ENCODE results near the gene DECR2.
"Not testable (repeated sequence)": the region's sequence is repeated elsewhere in the genome, so short reads cannot be mapped to it uniquely, and the experiment has no call there.

Gene DECR2

DNA sequence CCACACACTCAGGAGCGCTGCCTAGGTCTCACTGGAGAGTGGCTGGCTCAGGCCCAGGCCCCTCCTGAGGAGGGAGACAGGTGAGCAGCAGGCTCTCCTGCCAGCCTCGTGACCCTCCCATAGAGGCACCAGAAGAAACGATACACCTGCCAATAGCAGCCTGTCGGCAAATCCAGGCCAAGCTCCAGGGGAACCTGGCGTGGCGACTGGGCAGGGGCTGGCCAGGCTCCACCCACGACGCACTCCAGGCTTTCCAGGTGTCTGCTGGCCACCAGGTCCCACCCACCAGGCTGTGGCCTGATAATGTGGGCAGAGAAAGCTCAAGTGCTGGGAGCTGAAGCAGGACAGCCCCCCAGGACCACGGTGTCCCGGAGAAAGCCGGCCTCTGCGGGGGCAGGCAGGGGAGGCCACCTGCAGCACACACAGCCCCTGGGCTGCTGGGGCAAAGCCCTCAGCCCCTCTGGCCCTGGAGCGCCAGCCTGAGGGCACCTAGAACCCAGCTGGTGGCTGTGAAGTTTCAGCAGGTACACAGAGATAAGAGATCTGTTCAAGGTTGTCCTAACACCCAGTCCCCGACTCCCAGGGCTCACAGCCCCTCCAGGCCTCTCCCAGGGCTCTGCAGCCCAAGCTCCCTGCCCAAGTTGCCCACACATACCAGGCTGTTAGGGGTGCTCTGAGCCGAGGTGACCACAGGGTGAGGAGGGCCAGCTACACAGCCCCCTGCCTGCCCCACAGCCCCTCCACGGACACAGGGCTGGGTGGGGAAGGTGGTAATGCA lies 22.3 kb upstream of the DECR2 start:
- no peak for DNase-seq (ENCODE audit: low spot score)

DNA sequence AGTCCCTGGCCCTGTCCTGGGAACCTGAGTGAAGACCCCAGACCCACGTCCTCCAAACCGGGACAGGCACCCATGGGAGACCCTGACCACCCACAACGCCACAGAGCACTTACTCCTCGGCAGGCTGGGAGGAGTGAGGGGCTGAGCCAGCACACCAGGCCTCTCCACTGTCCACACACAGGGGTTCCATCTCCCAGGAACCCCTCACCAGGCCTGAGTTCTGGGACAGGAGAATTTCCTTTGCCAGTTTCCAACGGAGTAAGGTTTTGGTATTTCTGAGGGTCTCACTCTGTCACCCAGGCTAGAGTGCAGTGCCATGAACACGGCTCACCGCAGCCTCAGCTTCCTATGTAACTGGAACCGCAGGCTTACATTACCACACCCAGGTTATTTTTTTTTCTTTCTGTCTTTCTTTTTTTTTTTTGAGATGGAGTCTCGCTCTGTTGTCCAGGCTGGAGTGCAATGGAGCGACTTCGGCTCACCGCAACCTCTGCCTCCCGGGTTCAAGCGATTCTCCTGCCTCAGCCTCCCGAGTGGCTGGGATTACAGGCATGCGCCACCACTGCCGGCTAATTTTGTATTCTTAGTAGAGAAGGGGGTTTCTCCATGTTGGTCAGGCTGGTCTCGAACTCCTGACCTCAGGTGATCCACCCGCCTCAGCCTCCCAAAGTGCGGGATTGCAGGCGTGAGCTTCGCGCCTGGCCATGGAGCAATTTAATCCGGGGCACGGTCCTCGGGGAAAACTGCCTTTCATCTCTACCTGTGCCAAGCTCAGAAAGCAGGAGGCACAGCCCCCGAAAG lies 21.5 kb upstream of the DECR2 start:
- no peak for DNase-seq (ENCODE audit: low spot score)

DNA sequence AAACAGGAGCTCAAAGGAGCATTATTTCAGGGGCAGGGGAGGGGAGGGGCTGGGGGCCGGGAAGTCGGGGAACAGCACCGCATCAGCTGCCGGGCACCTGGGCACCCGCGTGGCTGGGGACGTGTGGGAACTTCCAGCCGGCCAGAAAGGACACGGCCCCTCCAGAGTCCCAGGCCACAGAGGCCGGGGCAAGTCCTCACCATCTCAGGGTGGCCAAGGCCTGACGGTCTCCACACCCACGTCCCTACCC lies 21.0 kb upstream of the DECR2 start:
- no peak for DNase-seq (ENCODE audit: low spot score)

DNA sequence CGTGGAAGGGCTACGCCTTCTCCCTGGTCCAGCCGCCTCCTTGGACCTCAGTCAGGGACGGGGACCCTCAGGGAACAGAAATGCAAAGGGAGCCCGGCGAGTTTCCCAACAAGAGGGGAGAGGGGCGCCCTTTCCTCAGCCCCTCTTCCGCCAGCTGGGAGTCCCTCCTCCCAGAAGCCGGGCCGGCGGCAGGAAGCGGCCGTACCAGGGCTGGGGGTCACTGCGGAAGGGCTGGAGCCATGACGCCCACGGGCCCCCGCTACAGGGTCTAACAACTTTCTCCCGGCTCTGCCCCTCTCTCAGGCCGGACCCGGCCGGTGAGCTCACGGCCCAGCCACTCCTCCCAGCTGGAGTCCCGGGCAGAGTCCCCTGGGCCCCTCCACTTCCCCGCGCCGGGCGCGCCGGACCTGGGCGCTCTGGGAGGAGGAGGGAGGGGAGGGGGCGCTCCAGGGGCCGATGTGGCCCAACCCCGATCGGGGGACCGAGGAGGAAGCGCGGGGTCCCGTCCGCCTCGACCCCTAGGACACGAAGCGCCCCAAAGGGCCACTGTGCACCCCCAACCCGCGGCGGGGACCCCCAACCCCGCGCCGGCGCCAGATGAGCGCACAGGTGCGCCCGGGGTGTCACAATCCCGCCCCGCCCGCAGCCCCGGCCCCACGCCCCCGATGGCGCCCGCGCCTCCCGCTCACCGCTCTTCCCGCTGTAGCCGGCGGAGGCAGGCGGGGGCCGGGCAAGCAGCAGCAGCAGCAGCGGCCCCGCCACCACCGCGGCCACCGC lies 20.5 kb upstream of the DECR2 start:
- no peak for DNase-seq (ENCODE audit: low spot score)

DNA sequence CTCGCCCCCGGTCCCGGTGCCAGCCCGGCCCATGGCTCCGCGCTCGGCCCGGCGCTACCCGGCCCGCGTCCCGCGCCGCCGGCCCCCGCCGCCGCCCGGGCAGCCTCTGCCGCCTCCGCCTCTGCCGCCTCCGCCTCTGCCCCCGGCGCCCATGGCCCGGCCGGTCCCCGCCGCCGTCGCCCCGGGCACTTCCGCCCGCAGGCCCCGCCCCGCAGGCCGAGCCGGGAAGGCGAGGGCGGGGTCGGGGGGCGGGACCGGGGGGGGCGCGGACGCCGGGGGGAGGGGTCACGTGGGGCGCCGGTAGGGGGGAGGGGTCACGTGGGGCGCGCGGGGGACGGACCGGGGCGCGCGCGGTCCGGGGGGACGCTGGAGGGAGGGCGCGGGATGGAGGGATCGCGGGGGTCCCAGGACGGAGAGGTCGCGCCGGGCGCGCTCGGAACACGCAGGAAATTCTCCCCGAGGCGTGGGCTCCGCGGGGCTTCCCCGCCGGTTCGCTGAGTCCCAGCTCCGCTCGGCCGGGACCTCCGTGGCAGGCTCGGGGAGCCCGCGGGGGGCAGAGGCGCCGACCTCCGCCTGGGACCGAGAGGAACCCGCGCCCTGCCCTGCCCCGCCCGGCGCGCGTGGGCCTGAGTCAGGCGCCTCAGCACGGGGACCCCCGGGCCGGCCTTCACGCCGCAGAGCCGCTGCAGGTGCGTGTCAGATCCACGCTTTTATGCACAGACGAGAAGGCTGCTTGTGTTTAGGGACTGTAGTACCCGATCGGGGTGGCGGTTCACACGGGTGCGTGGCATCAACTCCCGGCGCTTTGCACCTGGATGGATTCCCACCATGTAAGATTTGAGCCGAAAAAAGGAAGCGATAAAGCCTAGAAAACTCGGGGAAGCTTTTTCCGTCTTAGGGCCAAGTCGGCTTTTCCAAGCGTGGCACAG lies 19.6 kb upstream of the DECR2 start, which contains the start of gene PGAP6:
TSS of gene PGAP6 (minus strand) at position 190 of the 929 bp plus-strand sequence. CDS start at position 33, 157 bp downstream.
- DNase-seq (ENCODE audit: low spot score), result peak; percentile 60

DNA sequence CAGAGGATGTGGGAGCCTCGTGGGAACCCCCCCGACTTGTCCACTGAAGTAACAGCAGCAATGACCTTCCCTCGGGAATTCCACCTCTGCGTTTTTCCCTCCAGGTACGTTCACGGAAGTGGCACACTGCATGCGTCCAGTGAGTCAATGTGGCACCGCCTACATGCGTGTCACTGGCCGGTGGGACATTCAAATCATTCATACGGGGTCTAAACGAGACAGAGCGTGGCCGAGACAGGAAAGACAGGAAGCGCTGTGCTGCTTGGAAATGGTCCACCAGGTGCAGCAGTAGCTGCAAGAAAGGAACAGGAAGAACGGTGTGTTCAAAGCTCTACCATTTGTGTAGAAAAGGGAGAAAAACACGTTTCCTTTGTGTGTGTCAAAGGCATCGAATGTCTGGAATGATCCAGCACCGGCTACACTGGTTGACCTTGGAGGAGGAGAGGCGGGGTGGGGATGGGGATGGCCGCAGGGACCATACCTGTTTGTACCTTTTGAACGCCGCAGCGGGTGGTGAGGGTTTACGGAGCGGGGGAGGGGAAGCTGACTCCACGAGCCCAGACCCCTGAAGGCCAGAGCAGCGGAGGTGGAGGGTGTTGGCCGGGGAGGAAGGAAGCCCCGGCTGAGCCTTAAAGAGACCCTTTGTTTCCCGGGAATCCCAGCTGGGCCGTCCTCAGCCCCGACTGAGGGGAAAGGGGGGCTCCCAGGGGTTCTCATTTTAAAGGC lies 18.2 kb upstream of the DECR2 start:
- no peak for DNase-seq (ENCODE audit: low spot score)

DNA sequence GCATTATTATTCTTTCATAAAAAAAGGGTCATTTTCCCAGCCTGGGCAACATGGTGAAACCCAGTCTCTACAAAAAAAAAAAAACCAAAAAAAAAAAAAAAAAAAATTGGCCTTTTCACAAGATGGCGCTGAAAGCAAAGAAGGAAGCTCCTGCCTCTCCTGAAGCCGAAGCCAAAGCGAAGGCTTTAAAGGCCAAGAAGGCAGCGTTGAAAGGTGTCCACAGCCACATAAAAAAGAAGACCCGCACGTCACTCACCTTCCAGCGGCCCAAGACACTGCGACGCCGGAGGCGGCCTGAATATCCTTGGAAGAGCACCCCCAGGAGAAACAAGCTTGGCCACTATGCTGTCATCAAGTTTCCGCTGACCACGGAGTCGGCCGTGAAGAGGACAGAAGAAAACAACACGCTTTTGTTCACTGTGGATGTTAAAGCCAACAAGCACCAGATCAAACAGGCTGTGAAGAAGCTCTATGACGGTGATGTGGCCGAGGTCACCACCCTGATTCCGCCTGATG lies 15.0 kb upstream of the DECR2 start:
- DNase-seq (ENCODE audit: low spot score), result no peak

DNA sequence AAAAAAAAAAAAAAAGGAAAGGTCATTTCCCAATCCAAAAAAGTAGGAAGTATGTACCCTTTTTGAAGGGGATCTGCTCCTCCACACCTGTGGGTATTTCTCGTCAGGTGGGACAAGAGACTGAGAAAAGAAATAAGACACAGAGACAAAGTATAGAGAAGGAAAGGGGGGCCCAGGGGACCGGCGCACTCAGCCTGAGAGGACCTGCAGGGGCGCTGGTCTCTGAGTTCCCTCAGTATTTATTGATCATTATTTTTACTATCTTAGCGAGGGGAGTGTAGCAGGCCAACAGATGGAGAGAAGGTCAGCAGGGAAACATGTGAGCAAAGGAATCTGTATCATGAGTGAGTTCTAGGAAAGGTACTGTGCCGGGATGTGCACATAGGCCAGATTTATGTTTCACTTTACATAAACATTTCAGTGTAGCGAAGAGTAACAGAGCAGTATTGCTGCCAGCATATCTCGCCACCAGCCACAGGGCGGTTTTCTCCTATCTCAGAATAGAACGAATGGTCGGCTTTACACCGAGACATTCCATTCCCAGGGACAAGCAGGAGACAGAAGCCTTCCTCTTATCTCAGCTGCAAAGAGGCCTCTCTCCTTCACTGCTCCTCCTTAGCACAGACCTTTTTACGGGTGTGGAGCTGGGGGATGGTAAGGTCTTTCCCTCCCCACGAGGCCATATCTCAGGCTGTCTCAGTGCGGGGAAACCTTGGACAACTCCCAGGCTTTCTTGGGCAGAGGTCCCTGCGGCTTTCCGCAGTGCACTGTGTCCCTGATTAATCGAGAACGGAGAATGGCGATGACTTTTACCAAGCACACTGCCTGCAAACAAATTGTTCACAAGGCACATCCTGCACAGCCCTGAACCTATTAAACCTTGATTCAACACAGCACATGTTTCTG lies 13.7 kb upstream of the DECR2 start:
- not testable (repeated sequence) for DNase-seq (ENCODE audit: low spot score)

DNA sequence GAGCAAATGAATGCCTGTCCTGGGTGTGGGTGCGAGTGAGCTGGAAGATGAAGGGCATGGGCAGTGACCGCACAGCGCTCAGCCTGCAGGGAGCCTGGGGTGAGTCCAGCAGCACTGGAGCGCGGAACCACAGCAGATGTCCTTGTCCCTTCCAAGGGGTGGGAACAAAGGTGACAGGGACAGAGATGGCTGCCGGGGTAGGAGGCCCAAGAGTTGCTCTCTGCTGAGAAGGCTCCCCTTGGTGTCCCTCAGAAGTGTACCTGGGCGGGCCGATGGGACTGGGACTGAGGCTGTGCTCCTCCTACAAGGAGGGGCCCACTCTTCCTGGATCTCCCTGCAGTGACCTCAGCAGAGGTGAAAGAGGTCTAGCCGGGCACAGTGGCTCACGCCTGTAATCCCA lies 12.3 kb upstream of the DECR2 start:
- no peak for DNase-seq (ENCODE audit: low spot score)

DNA sequence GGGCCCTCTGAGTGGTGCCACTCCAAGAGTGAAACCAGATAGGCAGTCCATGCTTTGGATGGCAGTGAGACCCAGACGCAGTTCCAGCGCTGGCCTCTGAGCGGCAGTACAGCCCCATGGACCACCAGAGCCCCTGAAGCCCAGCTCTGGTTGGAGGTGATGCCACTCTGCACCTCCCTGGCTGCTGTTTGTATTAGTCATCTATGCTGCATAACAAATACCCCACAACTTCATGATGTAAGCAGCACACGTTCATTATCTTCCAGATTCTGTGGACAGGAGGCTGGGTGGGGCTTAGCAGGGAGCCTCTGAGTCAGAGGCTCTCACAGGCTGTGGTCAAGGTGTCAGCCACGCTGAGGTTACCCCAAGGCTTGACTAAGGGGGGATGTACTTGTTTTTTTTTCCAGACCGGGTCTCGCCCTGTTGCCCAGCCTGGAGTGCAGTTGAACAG lies 9.8 kb upstream of the DECR2 start:
- DNase-seq (ENCODE audit: low spot score), result peak; percentile 55

DNA sequence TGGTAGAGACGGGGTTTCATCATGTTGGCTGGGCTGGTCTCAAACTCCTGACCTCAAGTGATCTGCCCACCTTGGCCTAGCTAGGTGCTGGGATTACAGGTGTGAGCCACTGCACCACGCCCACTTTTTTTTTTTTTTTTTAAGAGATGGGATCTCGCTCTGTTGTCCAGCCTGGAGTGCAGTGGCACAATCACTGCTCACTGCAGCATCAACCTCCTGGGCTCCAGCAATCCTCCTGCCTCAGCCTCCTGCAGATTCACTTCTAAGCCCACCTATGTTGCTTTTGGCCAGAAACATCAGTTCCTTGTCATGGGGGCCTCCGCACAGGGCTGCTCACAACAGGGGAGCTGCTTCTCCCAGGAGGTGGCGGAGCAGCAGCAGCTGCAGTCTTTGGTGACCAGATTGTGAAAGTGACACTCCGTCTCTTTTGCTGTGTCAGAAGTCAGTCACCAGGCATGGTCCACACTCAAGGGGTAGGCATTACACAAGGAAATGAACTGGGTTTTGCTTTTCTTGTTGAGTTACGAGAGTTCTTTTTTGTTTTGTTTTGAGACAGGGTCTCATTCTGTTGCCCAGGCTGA lies 9.1 kb upstream of the DECR2 start:
- DNase-seq (ENCODE audit: low spot score), result no peak

DNA sequence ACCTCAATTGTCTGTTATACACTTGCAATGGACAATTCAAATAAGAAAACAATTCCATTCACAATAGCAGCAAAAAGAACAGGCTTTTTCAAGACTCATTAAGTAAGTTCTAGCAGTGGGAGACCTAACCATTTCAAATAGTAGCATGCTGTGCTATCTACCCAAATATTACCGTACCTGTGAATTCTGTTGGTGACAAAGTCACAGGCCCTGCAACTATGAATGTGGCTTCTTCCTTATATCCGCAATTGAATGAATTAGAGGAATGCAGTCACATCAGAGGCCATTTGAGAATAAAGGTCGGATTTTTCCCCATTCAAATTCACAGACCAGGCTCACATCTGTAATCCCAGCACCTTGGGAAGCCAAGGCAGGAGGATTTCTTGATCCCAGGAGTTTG lies 5.5 kb upstream of the DECR2 start:
- DNase-seq (ENCODE audit: low spot score), result no peak

DNA sequence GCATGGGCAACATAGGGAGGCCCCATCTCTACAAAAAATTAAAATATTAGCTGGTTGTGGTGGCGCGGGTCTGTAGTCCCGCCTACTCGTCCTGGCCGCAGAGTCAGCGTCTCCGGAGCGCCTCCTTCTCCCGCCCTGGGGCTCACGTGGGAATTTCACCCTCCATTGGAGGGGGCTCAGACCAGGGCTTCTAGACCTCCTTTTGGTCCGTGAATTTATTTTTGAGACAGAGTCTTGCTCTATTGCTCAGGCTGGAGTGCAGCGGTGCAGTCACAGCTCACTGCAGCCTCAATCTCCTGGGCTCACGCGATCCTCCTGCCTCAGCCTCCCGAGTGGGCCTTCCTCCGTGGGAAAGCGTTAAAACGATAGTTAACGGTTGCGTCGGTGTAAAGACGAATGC lies 5.1 kb upstream of the DECR2 start:
- DNase-seq (ENCODE audit: low spot score), result peak; percentile 63

DNA sequence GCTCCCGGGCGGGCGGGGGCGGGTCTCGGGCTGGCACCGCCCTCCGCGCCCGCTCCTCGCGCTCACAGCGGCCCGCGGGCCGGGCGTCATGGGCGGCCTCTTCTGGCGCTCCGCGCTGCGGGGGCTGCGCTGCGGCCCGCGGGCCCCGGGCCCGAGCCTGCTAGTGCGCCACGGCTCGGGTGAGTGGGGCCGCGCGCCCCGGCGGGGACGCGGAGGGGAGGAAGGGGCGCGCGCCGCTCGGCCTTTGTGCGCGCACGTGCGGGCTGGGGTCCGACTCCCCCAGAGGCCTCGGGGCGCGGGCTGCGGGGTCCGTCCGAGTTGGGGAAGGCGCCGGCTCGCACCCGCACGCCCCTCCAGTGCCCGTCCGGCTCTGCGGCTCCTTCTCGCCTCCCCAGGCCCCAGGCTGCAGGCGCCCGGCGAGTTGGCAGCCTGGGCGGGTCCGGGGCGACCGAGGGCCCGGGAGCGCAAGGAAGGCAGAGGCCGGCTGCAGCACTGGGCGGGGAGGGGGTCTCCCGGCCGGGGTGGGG lies 4.5 kb upstream of the DECR2 start, which contains the start of gene NME4:
TSS of gene NME4 (plus strand) at position 65 of the 527 bp plus-strand sequence. CDS start at position 89, 24 bp downstream.
- no peak for DNase-seq (ENCODE audit: low spot score)

DNA sequence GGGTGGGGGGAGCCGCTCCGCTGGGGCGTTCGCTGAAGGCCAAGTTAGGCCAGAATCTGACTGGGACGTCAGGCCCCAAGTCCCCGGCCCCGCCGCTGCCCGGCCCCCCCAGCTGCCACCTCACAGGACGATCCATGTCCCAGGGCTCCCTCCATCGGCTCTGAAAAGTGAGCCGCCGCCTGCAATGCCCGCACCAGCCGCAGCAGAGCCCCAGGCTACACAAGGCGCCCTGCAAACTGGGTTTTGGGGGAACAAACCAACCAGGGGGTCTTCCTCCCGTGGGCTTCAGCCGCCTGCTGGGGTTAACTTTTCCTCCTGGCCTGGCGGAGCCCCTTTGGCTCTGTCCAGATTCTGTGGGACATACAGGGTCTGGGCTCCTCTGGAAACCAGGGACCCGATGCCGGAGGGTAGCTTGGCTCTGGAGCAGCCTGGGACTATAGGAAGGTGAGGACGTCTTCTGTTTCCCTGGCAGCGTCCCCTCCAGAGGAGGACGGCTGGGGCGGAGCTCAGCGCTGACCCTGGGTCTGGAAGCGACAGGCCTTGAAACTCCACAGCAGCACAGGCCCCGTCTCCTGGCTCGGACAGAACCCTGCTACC lies 3.9 kb upstream of the DECR2 start:
- peak; percentile 56 for DNase-seq (ENCODE audit: low spot score)

DNA sequence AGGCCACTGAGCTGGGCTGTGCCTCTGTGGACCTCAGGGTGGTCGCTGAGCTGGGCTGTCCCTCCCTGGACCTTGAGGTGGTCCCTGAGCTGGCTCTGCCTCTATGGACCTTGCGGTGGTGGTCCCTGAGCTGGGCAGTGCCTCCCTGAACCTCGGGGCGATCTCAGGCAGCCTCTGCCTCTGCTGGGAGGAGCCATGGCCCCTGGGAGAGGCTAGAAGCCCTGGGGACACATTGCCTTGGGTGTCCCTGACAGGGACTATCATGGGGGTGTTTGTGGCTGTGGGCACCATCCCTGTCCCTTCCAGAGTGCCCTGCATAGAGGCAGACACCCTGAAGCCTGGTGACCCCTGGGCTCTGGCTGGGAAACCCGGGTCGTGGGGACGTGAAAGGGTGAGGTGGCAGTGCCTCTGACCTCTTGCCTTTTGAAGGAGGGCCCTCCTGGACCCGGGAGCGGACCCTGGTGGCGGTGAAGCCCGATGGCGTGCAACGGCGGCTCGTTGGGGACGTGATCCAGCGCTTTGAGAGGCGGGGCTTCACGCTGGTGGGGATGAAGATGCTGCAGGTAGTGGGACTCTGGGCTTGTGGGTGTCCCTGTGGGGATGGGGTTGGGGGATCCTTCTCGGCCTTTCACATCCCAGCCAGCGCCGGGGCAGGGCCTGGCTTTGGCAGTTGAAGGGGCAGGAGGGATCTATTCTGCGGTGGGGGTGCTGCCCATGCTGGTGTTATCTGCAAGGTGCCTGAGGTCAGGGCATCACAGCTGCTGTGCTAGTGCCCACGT lies 2.9 kb upstream of the DECR2 start:
- DNase-seq (ENCODE audit: low spot score), result no peak

DNA sequence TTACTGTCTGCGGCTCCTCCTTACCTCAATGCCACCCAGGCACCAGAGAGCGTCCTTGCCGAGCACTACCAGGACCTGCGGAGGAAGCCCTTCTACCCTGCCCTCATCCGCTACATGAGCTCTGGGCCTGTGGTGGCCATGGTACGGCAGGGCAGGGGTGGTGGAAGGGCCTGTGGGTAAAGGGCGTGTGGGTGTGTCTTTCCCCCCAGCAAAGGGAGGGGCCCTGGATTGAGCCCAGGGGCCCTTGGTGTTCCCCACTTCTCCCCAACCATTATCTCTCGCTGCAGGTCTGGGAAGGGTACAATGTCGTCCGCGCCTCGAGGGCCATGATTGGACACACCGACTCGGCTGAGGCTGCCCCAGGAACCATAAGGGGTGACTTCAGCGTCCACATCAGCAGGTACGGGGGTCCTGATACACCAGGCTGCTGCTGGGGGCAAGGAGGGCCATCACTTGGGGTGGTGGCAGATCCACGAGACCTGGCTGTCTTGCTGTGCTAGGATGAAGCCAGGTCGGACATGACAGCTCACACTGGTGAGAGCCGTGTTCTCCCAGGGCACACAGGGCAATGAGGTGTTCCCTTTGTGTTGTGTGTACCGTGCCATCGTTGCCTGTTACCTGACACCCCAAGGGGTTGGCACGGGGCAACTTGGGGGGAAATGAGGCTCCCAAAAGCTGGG lies 2.2 kb upstream of the DECR2 start:
- no peak for DNase-seq (ENCODE audit: low spot score)

Measured in HuH-7 (cell line).